Stimulated activated CD8-positive, alpha-beta memory T cell treated with anti-CD3 and anti-CD28 coated beads, Interleukin-4, amount 100 ng/mL, for 1 hour (primary cell): ENCODE data around the gene CCNI.

Experiments
- DNase-seq, 2 donors: peaks; one replicate each; pipeline ENCODE4 v3.0.0-alpha.2; 2020; ENCODE audit warnings: low read depth in 2 of 2, low spot score in 1 of 2

CCNI gene

DNA sequence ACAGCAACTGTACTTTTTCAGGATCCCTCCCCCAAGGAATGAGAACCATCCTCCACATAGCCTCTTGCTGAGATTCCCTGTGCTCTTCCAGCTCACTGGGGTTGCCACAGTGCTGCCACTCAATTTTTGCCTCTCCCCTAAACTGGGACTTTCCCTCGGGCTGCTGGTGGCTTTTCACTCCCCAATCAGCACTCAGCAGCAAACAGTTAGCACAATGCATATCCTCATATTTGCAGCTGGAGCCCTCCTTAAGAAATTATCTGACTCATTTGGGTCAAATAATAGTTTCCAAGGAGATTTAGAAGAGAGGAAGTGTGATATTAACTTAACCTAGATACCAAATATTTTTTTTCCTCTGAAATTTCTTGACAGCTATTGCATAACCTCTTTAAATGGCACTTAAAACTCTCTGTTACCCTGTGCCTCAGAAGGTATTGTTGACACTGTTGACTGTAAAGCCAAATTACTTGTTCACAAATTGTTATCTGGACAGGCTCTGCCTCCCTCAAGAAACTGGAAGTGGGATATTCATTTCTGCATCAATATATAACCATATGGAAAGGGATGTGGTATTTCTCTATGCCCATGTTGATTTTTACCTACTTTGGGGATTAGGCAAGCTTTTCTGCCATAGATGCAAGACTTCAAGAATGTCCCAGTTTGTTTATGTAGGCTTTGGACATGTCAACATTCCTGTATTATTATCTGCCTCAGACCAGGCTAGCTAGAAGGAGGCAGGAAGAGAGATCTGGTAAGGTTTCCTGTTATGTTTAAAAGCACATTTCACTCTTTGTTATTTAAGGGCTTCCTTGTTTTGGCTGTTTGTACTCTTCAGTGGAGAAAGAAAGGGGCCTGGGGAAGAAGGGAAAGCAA is 68.2 kb downstream of the CCNI start:
- DNase-seq: no peak

DNA sequence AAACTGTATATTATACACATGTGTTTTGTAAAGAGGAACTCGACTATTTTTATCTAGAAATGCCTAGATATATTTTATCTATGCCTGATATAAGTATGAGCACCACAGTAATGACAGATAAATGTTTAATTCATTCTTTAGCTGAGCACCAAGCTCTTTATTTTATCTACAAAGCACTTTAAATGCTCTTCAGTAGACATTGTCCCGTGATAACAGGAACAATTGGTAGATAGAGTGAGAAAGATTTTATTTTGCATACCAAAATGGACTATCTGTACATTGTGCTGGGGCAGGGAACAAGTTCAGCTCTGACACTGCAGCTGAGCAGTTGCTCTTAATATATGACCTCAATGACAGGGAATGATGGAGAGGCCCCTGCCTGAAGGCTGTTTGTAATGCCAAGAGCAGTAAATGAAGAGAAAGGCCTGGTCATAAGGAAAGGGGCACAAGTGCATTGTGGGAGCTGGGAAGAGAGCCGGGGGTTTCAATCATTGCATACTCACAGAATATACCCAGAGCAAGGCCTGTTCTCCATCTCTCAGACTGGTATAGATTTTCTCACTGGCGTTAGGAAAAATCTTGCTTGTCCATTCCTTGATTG is 68.9 kb downstream of the CCNI start:
- no peak for DNase-seq

DNA sequence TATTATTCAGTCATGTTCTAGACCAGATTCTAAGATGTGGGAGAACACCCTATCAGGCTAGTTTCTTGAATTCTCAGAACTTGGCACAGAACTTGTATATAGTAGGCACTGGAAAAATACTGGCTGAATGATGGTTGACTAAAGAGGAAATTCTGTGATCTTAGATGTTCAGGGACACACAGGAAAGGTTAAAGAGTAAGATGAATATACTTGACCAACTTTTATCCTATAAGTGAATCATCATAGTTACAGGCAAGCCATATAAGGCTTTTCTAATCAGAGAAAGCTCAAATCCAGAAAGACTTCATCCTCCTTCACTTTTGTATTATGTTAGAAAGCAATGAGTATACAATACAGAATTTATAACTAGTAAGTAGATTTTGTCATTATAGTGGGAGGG is 72.4 kb downstream of the CCNI start:
- DNase-seq: no peak

DNA sequence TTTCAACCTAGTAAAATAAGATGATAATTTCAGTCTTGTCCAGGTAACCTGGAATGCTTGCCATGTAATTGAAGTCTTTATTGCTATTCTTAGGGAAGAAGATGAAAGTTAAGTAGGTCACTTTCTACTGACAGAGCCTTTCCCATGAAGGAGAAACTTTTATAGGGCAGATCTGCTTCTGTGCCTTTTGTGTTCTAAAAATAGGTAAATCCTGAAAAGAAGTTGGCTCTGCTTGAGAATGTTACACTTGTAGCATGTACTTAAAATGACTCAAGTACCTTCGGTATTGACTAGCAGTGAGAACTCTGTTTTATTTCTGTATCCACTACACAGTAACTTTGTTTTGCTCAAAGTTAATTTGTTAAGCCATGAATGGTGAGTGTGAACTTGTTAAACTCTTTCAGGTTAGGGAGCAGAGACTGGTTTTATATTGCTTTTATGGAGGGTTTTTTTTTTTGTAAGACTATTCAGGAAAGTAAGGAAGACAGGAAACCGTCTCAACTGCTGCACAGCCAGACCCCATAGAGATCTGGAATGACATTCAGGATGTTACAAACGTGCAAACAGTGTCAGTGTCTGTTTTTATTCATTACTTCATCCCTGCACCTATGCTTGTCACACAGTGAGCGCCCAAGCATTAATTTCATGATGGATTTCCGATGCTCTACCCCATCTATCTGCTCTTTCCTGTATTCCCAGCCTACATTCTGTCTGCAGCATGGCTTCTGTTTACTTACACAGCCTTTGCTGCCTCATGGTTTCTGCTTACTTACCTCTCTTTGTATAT is 73.3 kb downstream of the CCNI start:
- DNase-seq: no peak

DNA sequence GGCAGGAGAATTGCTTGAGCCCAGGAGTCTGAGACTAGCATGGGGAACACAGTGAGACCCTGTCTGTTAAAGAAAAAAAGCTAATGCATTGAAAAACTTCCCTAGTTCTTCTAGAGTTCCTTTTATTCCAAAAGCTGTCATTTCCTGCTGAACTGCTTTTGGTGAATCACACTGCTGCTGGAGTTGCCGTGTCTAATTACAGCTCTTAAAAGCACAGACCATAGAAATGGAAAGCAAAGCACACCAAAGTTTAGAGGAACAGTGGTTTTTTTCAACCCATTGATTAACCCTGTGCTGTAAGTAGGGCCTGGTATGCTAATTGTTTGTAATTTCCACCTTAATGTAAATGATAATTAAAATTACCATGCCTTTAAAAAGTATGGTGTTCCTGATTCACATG is 73.9 kb downstream of the CCNI start:
- DNase-seq: no peak

DNA sequence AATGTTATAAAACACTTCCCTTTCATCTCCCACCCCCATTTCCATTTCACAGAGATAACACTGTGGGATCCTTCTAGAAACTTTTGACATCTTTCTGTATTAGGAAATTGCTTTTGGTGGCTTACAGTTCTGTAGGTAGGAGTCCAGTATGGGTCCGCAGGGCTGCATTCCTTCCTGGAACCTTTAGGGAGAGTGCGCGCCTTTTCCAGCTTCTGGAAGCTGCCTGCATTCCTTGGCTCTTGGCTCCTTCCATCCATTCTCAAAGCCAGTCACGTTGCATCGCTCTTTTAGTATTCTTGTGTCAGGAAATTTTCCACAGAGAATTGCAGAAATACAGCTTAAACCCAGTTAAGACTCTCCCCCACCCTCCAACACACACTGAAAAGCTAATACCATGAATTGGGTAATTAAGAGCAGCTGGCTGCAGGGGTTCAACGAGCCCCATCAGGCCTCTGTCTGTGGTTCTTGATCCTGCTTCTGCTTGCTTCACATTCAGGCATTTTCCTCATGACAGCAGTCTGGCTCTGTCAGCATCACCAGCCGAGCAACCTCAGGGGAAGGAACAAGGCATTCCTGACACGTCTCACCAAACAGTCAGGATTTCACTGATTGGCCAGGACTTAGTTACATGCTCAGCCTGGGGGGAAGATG is 77.4 kb downstream of the CCNI start:
- no peak for DNase-seq

DNA sequence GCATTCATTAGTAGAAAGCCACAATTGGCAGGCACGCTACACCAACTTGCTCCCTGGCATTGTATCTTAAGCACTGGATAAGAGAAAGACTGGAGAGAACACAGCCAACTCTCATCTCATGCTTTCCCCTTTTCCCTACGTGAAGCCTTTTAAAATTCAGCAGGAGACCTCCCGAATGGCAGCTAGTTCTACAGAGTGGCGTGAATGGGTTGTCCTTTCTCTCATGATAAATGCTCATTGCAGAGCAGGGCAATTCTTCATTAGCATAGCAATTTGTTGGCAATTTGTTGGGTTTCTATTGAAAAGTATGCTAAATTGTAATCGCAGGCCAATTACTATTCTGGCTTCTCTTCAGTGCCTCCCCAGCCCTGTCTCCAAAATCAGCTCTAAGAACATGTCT is 78.3 kb downstream of the CCNI start:
- no peak for DNase-seq
